Heart right ventricle (tissue), 16 donors: ENCODE measurements around the gene ELMO1. TPM values are rescaled to one million over a fixed set of nuclear protein-coding genes. Genes with fewer than 3 reads are reported as not detected.

ENCODE experiments used
- ATAC-seq, 8 donors: fragments of 200-7000 bp; cut with Tn5 transposase; one replicate each; pipeline ENCODE4 v1.9.1; 2020; ENCODE audit warnings: mild to moderate bottlenecking in 8 of 8, moderate library complexity in 8 of 8, moderate number of reproducible peaks in 1 of 8
- DNase-seq, 2 donors: peaks; one replicate each; pipeline ENCODE4 v3.0.0-alpha.2; 2020
- H3K27ac ChIP-seq, 10 donors: fragments of 200-600 bp; sonication (generic) in 2 of 10; one replicate each; pipeline versions ENCODE4 v1.5.0 to v1.8.0; 2020 to 2022; ENCODE audit warnings: mild to moderate bottlenecking in 3 of 10
- H3K27me3 ChIP-seq, 7 donors: fragments of 200-600 bp; one replicate each; pipeline ENCODE4 v1.8.0; 2021 to 2022; ENCODE audit warnings: mild to moderate bottlenecking in 2 of 7
- H3K36me3 ChIP-seq, 9 donors: fragments of 200-600 bp; sonication (generic) in 1 of 9; one replicate each; pipeline versions ENCODE4 v1.5.0 to v1.8.0; 2020 to 2022; ENCODE audit warnings: mild to moderate bottlenecking in 2 of 9
- H3K4me1 ChIP-seq, 9 donors: fragments of 200-600 bp; sonication (generic) in 1 of 9; one replicate each; pipeline versions ENCODE4 v1.5.0 to v1.8.0; 2020 to 2022; ENCODE audit warnings: mild to moderate bottlenecking in 4 of 9
- H3K4me3 ChIP-seq, 10 donors: fragments of 200-600 bp; sonication (generic) in 2 of 10; one replicate each; pipeline versions ENCODE4 v1.5.0 to v1.8.0; 2020 to 2022; ENCODE audit warnings: mild to moderate bottlenecking in 7 of 10, moderate library complexity in 2 of 10
- H3K9me3 ChIP-seq, 11 donors: fragments of 200-600 bp in 10 of 11; sonication (generic) in 2 of 11; one replicate each; pipeline versions ENCODE4 v1.5.0 to v1.8.0; 2013 to 2022; ENCODE audit warnings: mild to moderate bottlenecking in 2 of 11, control low read depth in 1 of 11, moderate library complexity in 1 of 11
- WGBS, 2 donors: extraction: QIAGEN DNeasy Blood & Tissue Kit; methylation state at CpG; one replicate each; pipeline ENCODE4 v1.1.7; 2013; ENCODE audit warnings: inconsistent platforms in 1 of 2; 5-methylcytosine and 5-hydroxymethylcytosine counted together
- intact Hi-C, 10 donors: fragments of 100-400 bp; cut with DNase I; formaldehyde crosslinking; loops; one replicate each; pipeline versions ENCODE4 v1.11.1 to v1.14.2; 2022
- polyA plus RNA-seq, 2 donors: library from polyadenylated mRNA; stranded (reverse); fragments of 200-250 nt; gene quantifications; one replicate each; pipeline ENCODE4 v1.2.3, GENCODE V29; 2013
- total RNA-seq, 10 donors: library from RNA; stranded (reverse); fragmentation: NEBNext Ultra II Directional in 3 of 10; extraction: Animal tissue kit (Norgen Biotek cat#: 25700) in 3 of 10; gene quantifications; one replicate each; pipeline versions ENCODE4 v1.2.1 to v1.2.4, GENCODE V29; 2021 to 2023
- TF ChIP-seq, protein P1 (sequence below), 9 donors: fragments of 200-600 bp; sonication (generic) in 2 of 9; IDR thresholded peaks; one replicate each; pipeline versions ENCODE4 v1.5.0 to v1.8.0; 2021 to 2022; ENCODE audit warnings: antibody characterized with exemption in 9 of 9, mild to moderate bottlenecking in 5 of 9, moderate library complexity in 1 of 9
- donor health status: Arrhythmogenic right ventricular cardiomyopathy.
- donor health status: ischemic (EF 13 %, LVEDD 7.1; RV severe dilation, severe dysfunction).
- donor health status: healthy with polysubstance abuse.
- donor health status: DM: no; HTN: yes; CAD: no.
- donor health status: DM: no; HTN: no; CAD: no.
- donor health status: ischemic (EF 25% LVEDD 6.9; RV normal size, moderate dysfunction).
- donor health status: ischemic (EF 25% LVEDD 5.7; RV mildly dilated, moderate dysfunction).
- donor health status: healthy.
- donor health status: DM: yes; HTN: yes; CAD: no.
- donor health status: Ischemic cardiomyopathy.
- donor health status: ischemic (EF 35%, LVEDD 5.7; RV mildly dilated, moderate dysfunction).
- donor health status: nonischemic (EF 11% LVEDD 7.7; RV severe dilation, severe dysfunction).
- donor health status: DM: yes; HTN: yes; CAD: no.
- donor health status: PGD.
- donor health status: ischemic (EF 29% LVEDD 5.4; RV normal size, mild dysfunction).
- donor health status: nonischemic (EF 23%, LVEDD 6.1; RV moderate dilation, normal function).

ELMO1 gene
- total and polyA plus RNA-seq, 12 donors: 8.5 to 18.0 (median 13.9) TPM

- Histone ChIP-seq H3K27me3 (no peaks in the 10 kb centered on the region), H3K4me1 (peaks cover 0 to 8% (median 0%) of the 10 kb centered on the region in 9 donors), H3K36me3 (peaks cover 0 to 49% (median 0%) of the 10 kb centered on the region in 9 donors), H3K9me3 (no peaks in the 10 kb centered on the region), H3K4me3 (no peak overlapping the region), H3K27ac (no peak overlapping the region)
- no peak for ATAC-seq
- TF ChIP-seq, protein P1, sequence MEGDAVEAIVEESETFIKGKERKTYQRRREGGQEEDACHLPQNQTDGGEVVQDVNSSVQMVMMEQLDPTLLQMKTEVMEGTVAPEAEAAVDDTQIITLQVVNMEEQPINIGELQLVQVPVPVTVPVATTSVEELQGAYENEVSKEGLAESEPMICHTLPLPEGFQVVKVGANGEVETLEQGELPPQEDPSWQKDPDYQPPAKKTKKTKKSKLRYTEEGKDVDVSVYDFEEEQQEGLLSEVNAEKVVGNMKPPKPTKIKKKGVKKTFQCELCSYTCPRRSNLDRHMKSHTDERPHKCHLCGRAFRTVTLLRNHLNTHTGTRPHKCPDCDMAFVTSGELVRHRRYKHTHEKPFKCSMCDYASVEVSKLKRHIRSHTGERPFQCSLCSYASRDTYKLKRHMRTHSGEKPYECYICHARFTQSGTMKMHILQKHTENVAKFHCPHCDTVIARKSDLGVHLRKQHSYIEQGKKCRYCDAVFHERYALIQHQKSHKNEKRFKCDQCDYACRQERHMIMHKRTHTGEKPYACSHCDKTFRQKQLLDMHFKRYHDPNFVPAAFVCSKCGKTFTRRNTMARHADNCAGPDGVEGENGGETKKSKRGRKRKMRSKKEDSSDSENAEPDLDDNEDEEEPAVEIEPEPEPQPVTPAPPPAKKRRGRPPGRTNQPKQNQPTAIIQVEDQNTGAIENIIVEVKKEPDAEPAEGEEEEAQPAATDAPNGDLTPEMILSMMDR (IDR thresholded peaks at IDR 0.05): no peak
- 94% methylated on average over 10 of the region's 10 CpGs for WGBS, 2 donors
- DNase-seq: no peak
- intact Hi-C loops: loop anchor here in 1 of 10 donors (10.0 kb wide), 1 partner anchor 290 kb away; no protein-coding TSS in a partner anchor
These were observed 223.9 kb downstream of the ELMO1 start for GRCh38 chr7:37224746-37225145.

GRCh38 chr7:37220664-37221063 is 228.0 kb downstream of the ELMO1 start:
- TF ChIP-seq, protein P1 (IDR thresholded peaks at IDR 0.05): no peak
- Histone ChIP-seq H3K4me3 (no peak overlapping the region), H3K9me3 (no peaks in the 10 kb centered on the region), H3K4me1 (peaks cover 0 to 44% (median 33%) of the 10 kb centered on the region in 9 donors), H3K27ac (no peak overlapping the region), H3K27me3 (no peaks in the 10 kb centered on the region), H3K36me3 (peaks cover 0 to 49% (median 0%) of the 10 kb centered on the region in 9 donors)
- DNase-seq (no peak), ATAC-seq (peak in 1 of 8 donors; percentile 77)
- intact Hi-C loops: loop anchor here in 1 of 10 donors (10.0 kb wide), 1 partner anchor 294 kb away; no protein-coding TSS in a partner anchor
- 94 to 95% methylated on average over 6 of the region's 6 CpGs for WGBS, 2 donors

- H3K27ac ChIP-seq: peak overlapping the region in 7 of 10 donors; percentile 11 to 68 (median 47)
- TF ChIP-seq, protein P1 (IDR thresholded peaks at IDR 0.05): no peak
- WGBS, 2 donors: 49 to 55% methylated on average over 3 of the region's 3 CpGs
- no peaks in the 10 kb centered on the region for H3K9me3 ChIP-seq
- H3K27me3 ChIP-seq: no peaks in the 10 kb centered on the region
- DNase-seq (peak in 1 of 2 donors; percentile 41), ATAC-seq (peak in 7 of 8 donors; percentile 55 to 81 (median 68))
- H3K4me3 ChIP-seq: no peak overlapping the region
- H3K36me3 ChIP-seq: peaks cover 0 to 36% (median 0%) of the 10 kb centered on the region in 9 donors
- H3K4me1 ChIP-seq: peaks cover 0 to 47% (median 33%) of the 10 kb centered on the region in 9 donors
- intact Hi-C loops: loop anchor here in 4 of 10 donors (10.0 kb wide), 4 partner anchors 46 to 516 kb away; partner anchors contain the start of gene ELMO1 (in 2 of the 4)
These were observed 229.7 kb downstream of the ELMO1 start for GRCh38 chr7:37218956-37219355.

DNA sequence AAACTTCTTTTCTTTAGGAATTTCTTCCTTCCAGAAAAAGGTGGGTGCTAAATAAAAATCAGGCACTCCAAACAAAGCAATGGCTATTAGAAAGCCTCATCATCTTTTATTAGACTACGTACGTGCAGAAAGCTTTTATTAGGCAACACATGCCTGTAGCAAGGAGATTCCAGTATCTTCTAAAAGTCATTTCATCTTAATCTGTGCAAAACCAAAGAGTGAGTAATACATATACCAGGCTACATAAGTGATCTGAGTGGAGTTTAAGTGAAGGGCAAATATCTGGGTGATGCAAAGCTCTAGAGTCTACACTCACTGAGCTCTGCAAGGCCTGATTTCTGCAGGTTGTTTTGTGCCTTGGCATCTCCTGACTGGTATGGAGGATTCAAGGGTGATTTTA is 231.7 kb downstream of the ELMO1 start:
- Histone ChIP-seq H3K27me3 (no peaks in the 10 kb centered on the region), H3K4me3 (no peak overlapping the region), H3K27ac (peak overlapping the region in 3 of 10 donors; percentile 1 to 60 (median 17)), H3K4me1 (peaks cover 0 to 58% (median 42%) of the 10 kb centered on the region in 9 donors), H3K36me3 (peaks cover 0 to 33% (median 0%) of the 10 kb centered on the region in 9 donors), H3K9me3 (no peaks in the 10 kb centered on the region)
- intact Hi-C loops: loop anchor here in 4 of 10 donors (10.0 kb wide), 4 partner anchors 48 to 518 kb away; partner anchors contain the start of gene ELMO1 (in 2 of the 4)
- ATAC-seq: peak in 1 of 8 donors; percentile 10
- 39 to 41% methylated on average over 2 of the region's 2 CpGs for WGBS, 2 donors
- TF ChIP-seq, protein P1 (IDR thresholded peaks at IDR 0.05): no peak
- DNase-seq: no peak
